Mesenteric fat pad (tissue), 1 donor: ENCODE data around the gene SOCS6. TPM values are rescaled to one million over a fixed set of nuclear protein-coding genes. Genes with fewer than 3 reads are reported as not detected.
"Not testable (repeated sequence)": the region's sequence is repeated elsewhere in the genome, so short reads cannot be mapped to it uniquely, and the experiment has no call there.

Experiments used
- DNase-seq: peaks from one replicate; pipeline ENCODE4 v3.0.0-alpha.2; 2020; ENCODE audit warnings: low spot score
- total RNA-seq: library from RNA; stranded (reverse); fragmentation: NEBNext Ultra II Directional; extraction: Animal tissue kit (Norgen Biotek cat#: 25700); gene quantifications from one replicate; pipeline ENCODE4 v1.2.1, GENCODE V29; 2021
- donor health status: DM: yes; HTN: yes; CAD: no.

SOCS6 gene
- total RNA-seq, 1 donor from 2014 or later = 17.7 TPM

- DNase-seq = no peak
Measured at GRCh38 chr18:70321616-70322015, 32.8 kb downstream of the SOCS6 start.

GRCh38 chr18:70322385-70322784 lies 33.5 kb downstream of the SOCS6 start:
- DNase-seq = no peak

- no peak for DNase-seq
Measured at GRCh38 chr18:70322928-70323327, 34.1 kb downstream of the SOCS6 start.

GRCh38 chr18:70324897-70325296 lies 36.1 kb downstream of the SOCS6 start:
- no peak for DNase-seq

- DNase-seq = no peak
Measured at GRCh38 chr18:70326255-70326654, 37.4 kb downstream of the SOCS6 start.

- no peak for DNase-seq
Measured at GRCh38 chr18:70328169-70328568, 39.3 kb downstream of the SOCS6 start.

- no peak for DNase-seq
Measured at GRCh38 chr18:70329071-70329470, 40.2 kb downstream of the SOCS6 start.

GRCh38 chr18:70330887-70331286 lies 42.0 kb downstream of the SOCS6 start:
- DNase-seq = no peak

GRCh38 chr18:70331456-70332097 lies 42.7 kb downstream of the SOCS6 start:
- DNase-seq = no peak

GRCh38 chr18:70332694-70333093 lies 43.8 kb downstream of the SOCS6 start:
- no peak for DNase-seq

- no peak for DNase-seq
Measured at GRCh38 chr18:70333316-70333715, 44.5 kb downstream of the SOCS6 start.

GRCh38 chr18:70333757-70334156 lies 44.9 kb downstream of the SOCS6 start:
- no peak for DNase-seq

GRCh38 chr18:70334264-70334663 lies 45.4 kb downstream of the SOCS6 start:
- DNase-seq = no peak

GRCh38 chr18:70334728-70335329 lies 46.0 kb downstream of the SOCS6 start:
- no peak for DNase-seq

- DNase-seq = no peak
Measured at GRCh38 chr18:70335892-70336726, 47.3 kb downstream of the SOCS6 start.

GRCh38 chr18:70337139-70337972 lies 48.5 kb downstream of the SOCS6 start:
- no peak for DNase-seq

- no peak for DNase-seq
Measured at GRCh38 chr18:70338890-70339289, 50.0 kb downstream of the SOCS6 start.

GRCh38 chr18:70339915-70340314 lies 51.1 kb downstream of the SOCS6 start:
- DNase-seq = no peak

- not testable (repeated sequence) for DNase-seq
Measured at GRCh38 chr18:70348481-70348880, 59.6 kb downstream of the SOCS6 start.

GRCh38 chr18:70349316-70349715 lies 60.5 kb downstream of the SOCS6 start:
- DNase-seq = no peak

GRCh38 chr18:70354080-70354479 lies 65.2 kb downstream of the SOCS6 start:
- no peak for DNase-seq
